NCI-H2171 treated with DMSO at 0.1 percent for 48 hours (cell line): ENCODE data around the gene NRIP1.
"Not testable (repeated sequence)": the region's sequence is repeated elsewhere in the genome, so short reads cannot be mapped to it uniquely, and the experiment has no call there.

ENCODE experiments used
- DNase-seq: peaks from one replicate; lab custom pipeline; 2025; lab: John Stamatoyannopoulos, UW

NRIP1 gene

GRCh38 chr21:15039607-15040299, 25.0 kb downstream of the NRIP1 start:
- no peak for DNase-seq

DNA sequence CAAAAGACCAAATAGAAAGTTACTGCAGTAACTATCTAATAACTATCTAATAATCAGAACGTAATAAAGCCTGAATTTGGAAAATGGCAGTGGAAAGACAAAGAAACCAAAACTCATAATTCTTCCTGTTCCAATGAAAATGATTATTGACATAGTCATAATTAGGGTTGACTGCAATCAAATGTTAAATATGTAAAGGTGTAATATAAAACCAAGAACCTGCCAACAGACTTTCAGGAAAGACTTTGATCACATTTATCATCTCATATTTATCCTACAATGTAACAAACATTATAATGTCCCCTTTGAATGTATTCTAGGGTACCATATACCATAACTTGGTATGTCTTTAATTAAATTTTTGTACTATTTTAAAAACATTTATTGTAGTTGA, 26.9 kb downstream of the NRIP1 start:
- no peak for DNase-seq

- no peak for DNase-seq
Measured at GRCh38 chr21:15037095-15037899, 27.5 kb downstream of the NRIP1 start.

DNA sequence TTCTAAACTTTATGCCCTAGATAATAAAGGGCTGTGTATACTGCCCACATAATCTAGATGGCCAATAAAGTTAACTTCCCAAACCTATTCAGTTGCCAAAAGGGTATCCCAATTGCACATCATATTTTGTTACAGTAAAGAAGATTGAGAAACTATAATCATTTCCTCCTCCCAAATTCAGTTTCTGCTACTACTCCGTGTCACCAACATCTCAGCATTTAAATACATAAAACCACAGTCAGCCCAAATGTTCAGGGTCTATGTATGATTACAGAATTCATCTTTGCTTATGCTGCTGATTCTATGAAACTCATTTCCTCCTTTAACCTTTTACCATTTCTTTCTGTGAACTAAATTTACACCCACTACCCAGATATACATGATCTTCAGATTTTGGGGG, 28.6 kb downstream of the NRIP1 start:
- no peak for DNase-seq

DNA sequence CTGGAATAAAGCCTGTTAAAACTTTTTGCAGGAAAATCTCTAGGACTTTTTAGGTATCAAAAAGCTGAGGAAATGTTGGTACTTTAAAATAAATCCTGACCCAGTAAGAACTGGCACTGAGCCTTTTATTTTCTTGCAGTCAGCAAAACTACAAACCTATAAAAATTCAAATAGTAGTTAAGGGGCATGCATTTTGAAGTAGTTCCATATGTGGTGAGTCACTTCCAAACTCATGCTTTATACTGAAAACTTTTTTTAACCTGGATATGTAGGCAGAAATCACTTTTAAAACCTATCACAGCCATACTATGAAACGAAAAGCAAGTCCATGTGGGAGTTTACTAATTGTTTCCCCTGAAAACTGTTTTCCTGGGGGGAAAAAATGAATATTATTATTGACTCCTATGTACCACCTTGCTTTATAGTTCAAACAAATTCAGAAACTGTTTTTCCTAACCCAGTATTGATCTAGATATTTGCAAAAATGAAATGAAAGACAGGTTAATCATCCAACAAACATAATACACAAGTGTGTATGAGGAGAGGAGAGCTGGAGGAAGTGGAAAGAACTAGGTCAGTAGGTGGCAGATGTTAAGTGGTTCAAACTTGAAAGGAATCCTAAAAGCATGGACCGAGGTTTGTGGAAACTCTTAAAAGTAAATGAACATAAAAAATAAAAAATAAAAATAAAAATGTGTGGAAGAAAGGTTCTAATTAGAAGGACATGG, 30.5 kb downstream of the NRIP1 start:
- no peak for DNase-seq

DNA sequence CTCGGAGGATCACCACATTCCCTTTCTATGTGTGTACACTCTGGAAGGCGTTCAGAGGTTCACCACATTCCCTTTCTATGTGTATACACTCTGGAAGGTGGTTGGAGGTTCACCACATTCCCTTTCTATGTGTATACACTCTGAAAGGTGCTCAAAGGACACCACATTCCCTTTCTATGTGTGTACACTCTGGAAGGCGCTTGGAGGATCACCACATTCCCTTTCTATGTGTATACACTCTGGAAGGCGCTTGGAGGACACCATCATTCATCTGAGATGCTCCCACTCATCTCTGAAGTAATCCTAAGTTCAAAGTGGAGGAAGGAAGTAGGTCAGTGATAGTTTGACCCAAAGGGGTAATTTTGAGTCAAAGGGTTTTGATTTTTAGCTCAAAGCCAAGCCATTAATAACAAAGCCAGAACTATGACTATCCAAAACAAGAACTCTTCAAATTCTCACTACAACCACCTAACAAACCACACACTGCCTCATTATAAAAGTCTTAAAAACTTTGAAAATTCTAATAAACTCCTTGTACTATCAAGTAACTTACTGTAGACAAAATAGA, 32.9 kb downstream of the NRIP1 start:
- no peak for DNase-seq

- not testable (repeated sequence) for DNase-seq
Measured at GRCh38 chr21:15031362-15031761, 33.4 kb downstream of the NRIP1 start.

DNA sequence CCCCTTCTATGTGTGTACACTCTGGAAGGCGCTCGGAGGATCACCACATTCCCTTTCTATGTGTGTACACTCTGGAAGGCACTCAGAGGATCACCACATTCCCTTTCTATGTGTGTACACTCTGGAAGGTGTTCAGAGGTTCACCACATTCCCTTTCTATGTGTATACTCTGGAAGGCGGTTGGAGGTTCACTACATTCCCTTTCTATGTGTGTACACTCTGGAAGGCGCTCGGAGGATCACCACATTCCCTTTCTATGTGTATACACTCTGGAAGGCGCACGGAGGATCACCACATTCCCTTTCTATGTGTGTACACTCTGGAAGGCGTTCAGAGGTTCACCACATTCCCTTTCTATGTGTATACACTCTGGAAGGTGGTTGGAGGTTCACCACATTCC, 33.9 kb downstream of the NRIP1 start:
- DNase-seq: not testable (repeated sequence)

DNA sequence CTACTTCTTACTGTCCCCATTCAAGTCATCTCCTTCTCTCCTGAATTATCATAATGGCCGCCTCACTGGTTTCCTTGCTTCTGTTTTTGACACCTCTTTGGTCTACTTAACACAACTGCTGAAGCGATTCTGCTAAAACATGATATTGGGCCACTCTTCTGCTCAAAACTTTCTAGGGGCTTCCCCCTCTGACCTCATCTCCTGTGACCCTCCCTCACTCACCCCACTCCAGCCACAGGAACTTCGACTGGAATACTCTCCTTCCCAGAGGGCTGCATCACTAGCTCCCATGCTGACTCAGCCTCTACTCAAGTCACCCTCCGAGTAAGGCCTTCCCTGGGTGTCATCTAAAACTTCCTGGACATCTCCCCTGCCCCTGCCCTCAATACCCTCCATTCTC, 35.7 kb downstream of the NRIP1 start:
- no peak for DNase-seq

DNA sequence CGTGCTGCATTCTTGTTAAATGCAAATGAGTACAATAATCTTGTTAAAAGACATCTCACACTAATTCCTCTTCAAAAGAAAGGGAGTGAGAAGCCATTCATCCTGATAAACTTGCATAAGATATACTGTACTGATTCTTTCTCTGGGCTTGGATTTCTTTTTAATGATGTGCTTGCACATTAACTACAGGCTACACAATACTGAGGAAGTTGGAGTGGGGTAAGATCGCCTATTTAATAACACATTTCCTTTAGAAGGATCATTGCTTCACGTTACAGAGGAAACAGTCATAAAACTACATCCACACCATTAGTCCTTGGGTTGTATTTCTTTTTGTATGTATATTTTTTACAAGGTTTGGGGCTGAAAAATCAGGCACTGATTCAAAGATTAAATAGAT, 36.6 kb downstream of the NRIP1 start:
- DNase-seq: no peak

GRCh38 chr21:15027056-15027455, 37.7 kb downstream of the NRIP1 start:
- no peak for DNase-seq

GRCh38 chr21:15026370-15026769, 38.4 kb downstream of the NRIP1 start:
- DNase-seq: no peak

GRCh38 chr21:15023776-15024175, 41.0 kb downstream of the NRIP1 start:
- no peak for DNase-seq

DNA sequence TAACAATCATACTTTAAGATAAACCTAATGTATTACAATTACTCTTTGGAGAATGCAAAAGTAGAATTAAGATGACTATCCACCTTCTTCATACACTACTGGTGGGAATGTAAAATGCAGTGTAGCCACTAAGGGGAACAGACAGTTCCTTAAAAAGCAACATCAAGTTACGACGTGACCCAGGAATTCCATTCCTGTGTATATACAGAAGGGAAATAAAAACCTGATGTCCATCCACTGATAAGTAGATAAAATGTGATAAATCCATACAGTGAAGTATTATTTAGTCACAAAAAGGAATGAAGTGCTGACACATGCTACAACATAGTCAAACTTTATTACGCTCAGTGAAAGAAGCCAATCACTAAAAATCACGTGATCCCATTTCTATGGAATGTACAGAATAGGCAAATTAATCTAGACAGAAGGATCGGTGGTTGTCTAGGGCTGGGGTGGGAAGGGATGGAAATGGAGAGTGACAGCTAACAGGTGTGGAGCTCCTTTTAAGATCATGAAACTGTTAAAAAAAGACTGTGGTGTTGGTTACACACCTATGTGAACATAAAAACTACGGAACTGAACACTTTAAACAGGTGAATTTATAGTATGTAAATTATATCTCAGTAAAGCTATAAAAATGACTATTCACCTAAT, 42.1 kb downstream of the NRIP1 start:
- DNase-seq: no peak

DNA sequence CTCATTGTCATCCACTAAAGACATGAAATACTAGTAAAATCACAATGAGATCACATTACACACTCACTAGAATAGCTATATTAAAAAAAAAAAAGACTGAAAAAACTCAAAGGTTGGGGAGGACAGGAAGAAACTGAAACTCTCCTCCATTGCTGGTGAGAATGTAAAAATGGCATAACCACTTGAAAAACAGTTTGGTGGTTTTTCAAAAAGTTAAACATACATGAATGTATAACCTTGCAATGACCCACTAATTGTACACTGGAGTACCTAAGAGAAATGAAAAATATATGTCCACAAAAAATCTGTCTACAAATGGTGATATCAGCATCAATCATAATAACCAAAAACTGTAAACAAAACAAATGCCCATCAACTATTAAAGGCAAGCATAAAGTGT, 44.0 kb downstream of the NRIP1 start:
- DNase-seq: no peak

- no peak for DNase-seq
Measured at GRCh38 chr21:15018382-15018781, 46.4 kb downstream of the NRIP1 start.

DNA sequence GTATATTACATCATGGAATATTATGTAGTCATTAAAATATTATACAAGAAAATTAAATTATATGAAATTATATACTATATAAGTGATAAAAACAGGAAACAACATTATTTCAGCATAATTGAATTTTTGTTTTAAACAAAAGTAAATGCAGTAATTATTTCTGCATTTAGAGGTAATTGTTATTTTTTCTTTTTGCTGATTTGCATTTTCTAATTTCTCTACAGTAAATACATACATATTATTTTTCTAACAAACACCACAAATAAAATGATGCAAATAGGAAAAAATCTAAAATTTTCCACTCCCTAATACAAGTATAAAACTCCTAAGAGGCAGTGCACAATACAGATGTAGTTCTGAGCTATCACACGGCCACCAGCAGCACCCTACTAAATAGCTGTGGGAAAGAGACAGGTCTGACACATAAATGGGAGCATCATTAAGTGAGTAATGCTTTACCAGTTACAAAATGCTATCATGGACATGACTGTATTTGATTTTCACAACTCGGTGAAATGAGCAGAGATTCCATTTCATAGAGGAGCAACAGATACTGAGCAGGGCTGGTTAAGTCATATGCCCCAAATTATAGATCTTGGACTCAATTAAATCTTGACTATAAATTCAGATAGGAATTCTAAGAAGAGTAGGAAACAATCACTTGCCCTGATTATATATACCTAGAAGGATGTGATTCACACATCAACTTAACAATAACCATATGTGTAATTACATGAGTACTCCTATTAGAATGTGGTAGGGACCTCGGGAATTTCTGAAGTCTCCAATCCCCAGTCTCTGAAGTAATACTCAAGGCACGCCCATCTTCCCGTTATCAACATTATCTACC, 49.0 kb downstream of the NRIP1 start:
- DNase-seq: no peak

DNA sequence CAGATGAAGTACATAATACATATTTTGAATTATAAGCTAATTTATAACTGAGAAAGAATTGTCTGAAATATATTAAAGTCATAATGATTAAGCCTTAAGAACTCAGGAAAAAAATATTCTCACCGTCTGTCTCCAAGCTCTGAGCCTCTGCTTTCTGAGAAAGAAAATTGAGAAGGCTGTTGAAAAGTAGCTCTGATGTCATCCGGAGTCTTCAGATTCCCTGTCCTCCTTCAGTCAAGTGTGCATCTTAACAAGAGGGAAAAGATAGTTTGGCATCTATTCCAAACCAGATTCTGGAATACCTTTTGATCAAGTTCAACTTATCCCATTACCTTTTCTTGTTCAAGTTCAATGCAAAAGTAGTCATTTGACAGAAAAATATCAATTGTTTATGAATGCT, 50.6 kb downstream of the NRIP1 start:
- DNase-seq: no peak

GRCh38 chr21:15011967-15012366, 52.8 kb downstream of the NRIP1 start:
- no peak for DNase-seq

GRCh38 chr21:15010645-15011044, 54.2 kb downstream of the NRIP1 start:
- DNase-seq: no peak

DNA sequence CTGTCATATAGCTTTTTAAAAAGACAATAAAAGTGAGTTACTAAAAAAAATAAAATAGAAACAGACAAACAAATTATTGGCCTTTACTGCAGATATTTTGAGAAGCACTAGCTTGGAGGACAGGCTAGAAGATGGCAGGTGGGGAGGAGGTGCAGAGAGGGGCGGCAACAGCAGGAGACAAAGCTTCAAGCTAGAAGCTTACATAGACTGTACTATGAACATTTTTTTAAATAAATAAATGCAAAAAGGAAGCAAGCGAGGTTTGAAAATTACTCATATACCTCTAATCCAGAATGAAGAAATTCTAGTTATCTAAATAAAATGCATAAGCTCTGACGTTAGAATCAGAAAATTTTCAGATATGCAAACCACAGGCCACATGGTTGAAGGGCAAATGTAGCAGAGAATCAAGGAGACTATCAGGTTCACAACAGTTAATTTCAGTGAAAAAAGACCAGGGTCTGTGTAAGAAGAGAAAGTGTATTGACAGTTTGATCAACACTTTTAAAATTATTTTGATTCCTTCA, 54.9 kb downstream of the NRIP1 start:
- DNase-seq: no peak
